OCI-LY3 (cell line): ENCODE measurements around the gene VCAN.

Source experiments
- EZH2phosphoT487 ChIP-seq: fragments of 200-600 bp; shearing (Covaris generic); IDR thresholded peaks from 2 replicates; pipeline ENCODE4 v1.6.1; 2018; ENCODE audit warnings: antibody characterized with exemption, mixed run types, low read depth
- TF ChIP-seq, protein P1 (sequence below): fragments of 200-600, 300-600 bp; sonication (generic); IDR thresholded peaks from 2 replicates; pipeline ENCODE4 v1.5.1; 2014; ENCODE audit warnings: antibody characterized with exemption, low read length, low read depth

DNA sequence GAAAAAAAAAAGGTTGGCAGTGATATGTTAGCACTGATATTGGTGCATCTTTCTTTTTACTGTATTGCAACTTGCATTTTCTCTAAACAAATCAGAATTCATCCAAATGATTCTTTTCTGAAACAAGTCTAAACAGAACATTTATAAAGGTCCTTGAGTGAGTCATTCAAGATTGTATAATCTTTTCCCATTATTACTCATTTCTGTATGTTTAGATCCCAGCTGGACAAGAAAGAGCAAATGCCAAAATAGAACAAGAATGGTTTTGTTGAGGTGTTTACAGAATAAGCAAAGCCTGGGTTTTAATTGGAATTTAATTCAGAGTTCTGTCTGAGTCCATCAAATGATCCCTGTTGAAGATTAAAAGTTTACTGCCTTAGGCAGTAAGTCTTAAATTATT is 112.3 kb downstream of the VCAN start:
- TF ChIP-seq, protein P1, sequence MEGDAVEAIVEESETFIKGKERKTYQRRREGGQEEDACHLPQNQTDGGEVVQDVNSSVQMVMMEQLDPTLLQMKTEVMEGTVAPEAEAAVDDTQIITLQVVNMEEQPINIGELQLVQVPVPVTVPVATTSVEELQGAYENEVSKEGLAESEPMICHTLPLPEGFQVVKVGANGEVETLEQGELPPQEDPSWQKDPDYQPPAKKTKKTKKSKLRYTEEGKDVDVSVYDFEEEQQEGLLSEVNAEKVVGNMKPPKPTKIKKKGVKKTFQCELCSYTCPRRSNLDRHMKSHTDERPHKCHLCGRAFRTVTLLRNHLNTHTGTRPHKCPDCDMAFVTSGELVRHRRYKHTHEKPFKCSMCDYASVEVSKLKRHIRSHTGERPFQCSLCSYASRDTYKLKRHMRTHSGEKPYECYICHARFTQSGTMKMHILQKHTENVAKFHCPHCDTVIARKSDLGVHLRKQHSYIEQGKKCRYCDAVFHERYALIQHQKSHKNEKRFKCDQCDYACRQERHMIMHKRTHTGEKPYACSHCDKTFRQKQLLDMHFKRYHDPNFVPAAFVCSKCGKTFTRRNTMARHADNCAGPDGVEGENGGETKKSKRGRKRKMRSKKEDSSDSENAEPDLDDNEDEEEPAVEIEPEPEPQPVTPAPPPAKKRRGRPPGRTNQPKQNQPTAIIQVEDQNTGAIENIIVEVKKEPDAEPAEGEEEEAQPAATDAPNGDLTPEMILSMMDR: no peak
- no peak for TF ChIP-seq EZH2phosphoT487
